Neural cell (in vitro differentiated cells): ENCODE data around the gene PBRM1.

Experiments
- EP300 ChIP-seq: fragments of 450-650 bp; conservative IDR thresholded peaks from 2 replicates; pipeline ENCODE4 v1.6.1; 2014; ENCODE audit warnings: antibody characterized with exemption, mild to moderate bottlenecking, moderate library complexity; ENCODE audit not compliant: poor library complexity, severe bottlenecking
- EZH2 ChIP-seq: fragments of 200-600, 300-800 bp; shearing (Covaris generic), sonication (generic); IDR thresholded peaks from 2 replicates; pipeline ENCODE4 v1.6.1; 2014; ENCODE audit warnings: antibody characterized with exemption, low read length, borderline replicate concordance, mild to moderate bottlenecking; ENCODE audit not compliant: insufficient read depth, poor library complexity, severe bottlenecking
- MXI1 ChIP-seq: fragments of 450-650 bp; conservative IDR thresholded peaks from 2 replicates; pipeline ENCODE4 v1.6.1; 2014; ENCODE audit warnings: antibody characterized with exemption, mild to moderate bottlenecking; ENCODE audit not compliant: poor library complexity, severe bottlenecking
- POLR2AphosphoS5 ChIP-seq: IDR thresholded peaks from 2 replicates; pipeline ENCODE4 v1.6.1; 2012
- RAD21 ChIP-seq: fragments of 450-650 bp; conservative IDR thresholded peaks from 2 replicates; pipeline ENCODE4 v1.6.1; 2014; ENCODE audit warnings: antibody characterized with exemption, mild to moderate bottlenecking, moderate library complexity
- TF ChIP-seq, protein P1 (sequence below): fragments of 450-650 bp; IDR thresholded peaks from 2 replicates; pipeline ENCODE4 v1.5.1; 2014; ENCODE audit warnings: antibody characterized with exemption, mild to moderate bottlenecking, moderate library complexity; ENCODE audit not compliant: poor library complexity, severe bottlenecking
- TF ChIP-seq, protein P2 (sequence below): IDR thresholded peaks from 2 replicates; pipeline ENCODE4 v1.6.1; 2012; ENCODE audit warnings: borderline replicate concordance

DNA sequence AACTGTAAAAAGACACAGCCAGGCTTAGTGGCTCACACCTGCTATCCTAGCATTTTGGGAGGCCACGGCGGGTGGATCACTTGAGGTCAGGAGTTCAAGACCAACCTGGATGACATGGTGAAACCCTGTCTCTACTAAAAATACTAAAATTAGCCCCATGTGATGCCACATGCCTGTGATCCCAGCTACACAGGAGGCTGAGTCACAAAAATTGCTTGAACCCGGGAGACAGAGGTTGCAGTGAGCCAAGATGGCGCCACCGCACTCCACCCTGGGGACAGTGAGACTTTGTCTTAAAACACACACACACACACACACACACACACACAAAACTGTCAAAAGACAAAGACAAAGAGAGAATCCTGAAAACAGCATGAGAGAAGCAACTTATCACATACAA lies 38.2 kb upstream of the PBRM1 start:
- no peak for TF ChIP-seq POLR2AphosphoS5
- TF ChIP-seq, protein P1, sequence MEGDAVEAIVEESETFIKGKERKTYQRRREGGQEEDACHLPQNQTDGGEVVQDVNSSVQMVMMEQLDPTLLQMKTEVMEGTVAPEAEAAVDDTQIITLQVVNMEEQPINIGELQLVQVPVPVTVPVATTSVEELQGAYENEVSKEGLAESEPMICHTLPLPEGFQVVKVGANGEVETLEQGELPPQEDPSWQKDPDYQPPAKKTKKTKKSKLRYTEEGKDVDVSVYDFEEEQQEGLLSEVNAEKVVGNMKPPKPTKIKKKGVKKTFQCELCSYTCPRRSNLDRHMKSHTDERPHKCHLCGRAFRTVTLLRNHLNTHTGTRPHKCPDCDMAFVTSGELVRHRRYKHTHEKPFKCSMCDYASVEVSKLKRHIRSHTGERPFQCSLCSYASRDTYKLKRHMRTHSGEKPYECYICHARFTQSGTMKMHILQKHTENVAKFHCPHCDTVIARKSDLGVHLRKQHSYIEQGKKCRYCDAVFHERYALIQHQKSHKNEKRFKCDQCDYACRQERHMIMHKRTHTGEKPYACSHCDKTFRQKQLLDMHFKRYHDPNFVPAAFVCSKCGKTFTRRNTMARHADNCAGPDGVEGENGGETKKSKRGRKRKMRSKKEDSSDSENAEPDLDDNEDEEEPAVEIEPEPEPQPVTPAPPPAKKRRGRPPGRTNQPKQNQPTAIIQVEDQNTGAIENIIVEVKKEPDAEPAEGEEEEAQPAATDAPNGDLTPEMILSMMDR: no peak
- no peak for TF ChIP-seq EP300
- TF ChIP-seq, protein P2, sequence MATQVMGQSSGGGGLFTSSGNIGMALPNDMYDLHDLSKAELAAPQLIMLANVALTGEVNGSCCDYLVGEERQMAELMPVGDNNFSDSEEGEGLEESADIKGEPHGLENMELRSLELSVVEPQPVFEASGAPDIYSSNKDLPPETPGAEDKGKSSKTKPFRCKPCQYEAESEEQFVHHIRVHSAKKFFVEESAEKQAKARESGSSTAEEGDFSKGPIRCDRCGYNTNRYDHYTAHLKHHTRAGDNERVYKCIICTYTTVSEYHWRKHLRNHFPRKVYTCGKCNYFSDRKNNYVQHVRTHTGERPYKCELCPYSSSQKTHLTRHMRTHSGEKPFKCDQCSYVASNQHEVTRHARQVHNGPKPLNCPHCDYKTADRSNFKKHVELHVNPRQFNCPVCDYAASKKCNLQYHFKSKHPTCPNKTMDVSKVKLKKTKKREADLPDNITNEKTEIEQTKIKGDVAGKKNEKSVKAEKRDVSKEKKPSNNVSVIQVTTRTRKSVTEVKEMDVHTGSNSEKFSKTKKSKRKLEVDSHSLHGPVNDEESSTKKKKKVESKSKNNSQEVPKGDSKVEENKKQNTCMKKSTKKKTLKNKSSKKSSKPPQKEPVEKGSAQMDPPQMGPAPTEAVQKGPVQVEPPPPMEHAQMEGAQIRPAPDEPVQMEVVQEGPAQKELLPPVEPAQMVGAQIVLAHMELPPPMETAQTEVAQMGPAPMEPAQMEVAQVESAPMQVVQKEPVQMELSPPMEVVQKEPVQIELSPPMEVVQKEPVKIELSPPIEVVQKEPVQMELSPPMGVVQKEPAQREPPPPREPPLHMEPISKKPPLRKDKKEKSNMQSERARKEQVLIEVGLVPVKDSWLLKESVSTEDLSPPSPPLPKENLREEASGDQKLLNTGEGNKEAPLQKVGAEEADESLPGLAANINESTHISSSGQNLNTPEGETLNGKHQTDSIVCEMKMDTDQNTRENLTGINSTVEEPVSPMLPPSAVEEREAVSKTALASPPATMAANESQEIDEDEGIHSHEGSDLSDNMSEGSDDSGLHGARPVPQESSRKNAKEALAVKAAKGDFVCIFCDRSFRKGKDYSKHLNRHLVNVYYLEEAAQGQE: no peak
- TF ChIP-seq RAD21: no peak
- no peak for TF ChIP-seq MXI1
- no peak for TF ChIP-seq EZH2
